ENCODE results near the gene PRSS53.

DNA sequence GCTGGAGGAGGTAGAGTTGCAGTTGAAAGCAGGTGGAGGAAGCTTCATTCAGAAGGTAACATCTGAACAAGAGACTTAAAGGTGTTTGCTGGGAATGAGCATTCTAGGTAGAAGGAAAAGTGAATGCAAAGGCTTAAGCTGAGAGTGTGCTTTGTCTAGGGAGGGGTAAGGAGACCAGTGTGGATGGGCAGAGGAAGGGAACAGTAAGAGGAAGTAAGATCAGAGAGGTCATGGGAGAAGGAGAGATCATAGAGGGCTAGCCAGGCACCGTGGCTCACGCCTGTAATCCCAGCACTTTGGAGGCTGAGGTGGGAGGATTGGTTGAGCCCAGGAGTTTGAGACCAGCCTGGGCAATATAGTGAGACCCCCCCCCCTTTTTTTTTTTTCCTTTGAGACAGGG, 52.1 kb downstream of the PRSS53 start:
- TF ChIP-seq, protein P1, sequence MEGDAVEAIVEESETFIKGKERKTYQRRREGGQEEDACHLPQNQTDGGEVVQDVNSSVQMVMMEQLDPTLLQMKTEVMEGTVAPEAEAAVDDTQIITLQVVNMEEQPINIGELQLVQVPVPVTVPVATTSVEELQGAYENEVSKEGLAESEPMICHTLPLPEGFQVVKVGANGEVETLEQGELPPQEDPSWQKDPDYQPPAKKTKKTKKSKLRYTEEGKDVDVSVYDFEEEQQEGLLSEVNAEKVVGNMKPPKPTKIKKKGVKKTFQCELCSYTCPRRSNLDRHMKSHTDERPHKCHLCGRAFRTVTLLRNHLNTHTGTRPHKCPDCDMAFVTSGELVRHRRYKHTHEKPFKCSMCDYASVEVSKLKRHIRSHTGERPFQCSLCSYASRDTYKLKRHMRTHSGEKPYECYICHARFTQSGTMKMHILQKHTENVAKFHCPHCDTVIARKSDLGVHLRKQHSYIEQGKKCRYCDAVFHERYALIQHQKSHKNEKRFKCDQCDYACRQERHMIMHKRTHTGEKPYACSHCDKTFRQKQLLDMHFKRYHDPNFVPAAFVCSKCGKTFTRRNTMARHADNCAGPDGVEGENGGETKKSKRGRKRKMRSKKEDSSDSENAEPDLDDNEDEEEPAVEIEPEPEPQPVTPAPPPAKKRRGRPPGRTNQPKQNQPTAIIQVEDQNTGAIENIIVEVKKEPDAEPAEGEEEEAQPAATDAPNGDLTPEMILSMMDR (IDR thresholded peaks at IDR 0.05): no peak
- no peak for TF ChIP-seq POLR2A (IDR thresholded peaks at IDR 0.05)
